SK-N-SH (cell line): Measurements from ENCODE around the gene WRNIP1. TPM values are rescaled to one million over a fixed set of nuclear protein-coding genes. Genes with fewer than 3 reads are reported as not detected.

ENCODE experiments used
- CTCF ChIA-PET: fragments of 300-600, 350-600 bp; formaldehyde crosslinking; extraction: SDS; loops from one replicate; lab custom pipeline; 2021; lab: Yijun Ruan, JAX
- POLR2A ChIA-PET: fragments of 350-600 bp; sonication (Branson Sonifier 250); formaldehyde crosslinking; extraction: SDS; loops from one replicate; lab custom pipeline; 2020; ENCODE audit warnings: antibody characterized with exemption, inconsistent platforms; lab: Yijun Ruan, JAX
- DNase-seq: peaks from one replicate; pipeline ENCODE4 v3.0.0; 2012
- H2AFZ ChIP-seq: fragments of 200-600 bp; sonication (generic); 2 replicates; pipeline ENCODE4 v1.8.1; 2016; ENCODE audit warnings: antibody characterized with exemption, mild to moderate bottlenecking, low read depth
- H3F3A ChIP-seq: fragments of 200-600 bp; sonication (generic); replicated peaks from 2 replicates; pipeline ENCODE3; 2016; ENCODE audit warnings: antibody characterized with exemption, mild to moderate bottlenecking; ENCODE audit not compliant: insufficient read depth
- H3K27ac ChIP-seq, 2 experiments: fragments of 200-500 bp in 1 of 2; fragments of 200-600 bp in 1 of 2; sonication (Bioruptor generic) in 1 of 2; sonication (generic), shearing (Covaris generic) in 1 of 2; 2 replicates each; pipeline versions ENCODE4 v1.5.1 to v1.6.1; 2014 to 2016; ENCODE audit warnings: low read depth in 2 of 2, inconsistent platforms in 1 of 2, low read length in 1 of 2, mild to moderate bottlenecking in 1 of 2, mixed read lengths in 1 of 2
- H3K27me3 ChIP-seq: fragments of 200-600 bp; sonication (generic), shearing (Covaris generic); 2 replicates; pipeline ENCODE4 v1.6.1; 2016; ENCODE audit warnings: mixed run types; ENCODE audit not compliant: insufficient read depth
- H3K36me3 ChIP-seq, 2 experiments: fragments of 200-500 bp in 1 of 2; fragments of 200-600 bp in 1 of 2; sonication (Bioruptor generic) in 1 of 2; sonication (generic) in 1 of 2; replicated peaks in 1 of 2; 2 replicates each; pipeline versions ENCODE3 to v1.5.1; 2014 to 2016; ENCODE audit warnings: low read length in 1 of 2, mild to moderate bottlenecking in 1 of 2; ENCODE audit not compliant: insufficient read depth in 2 of 2, control insufficient read depth in 1 of 2
- H3K4me1 ChIP-seq, 2 experiments: fragments of 200-500 bp in 1 of 2; fragments of 200-600 bp in 1 of 2; sonication (Bioruptor generic) in 1 of 2; sonication (generic), shearing (Covaris generic) in 1 of 2; 2 replicates each; pipeline versions ENCODE4 v1.5.1 to v1.6.1; 2014 to 2016; ENCODE audit warnings: low read depth in 1 of 2, low read length in 1 of 2, mixed run types in 1 of 2; ENCODE audit not compliant: insufficient read depth in 2 of 2, control insufficient read depth in 1 of 2
- H3K4me2 ChIP-seq: fragments of 200-600 bp; sonication (generic), shearing (Covaris generic); 2 replicates; pipeline ENCODE4 v1.6.1; 2017; ENCODE audit warnings: mixed run types
- H3K4me3 ChIP-seq, 2 experiments: fragments of 200-500 bp in 1 of 2; fragments of 200-600 bp in 1 of 2; sonication (Bioruptor generic) in 1 of 2; sonication (generic), shearing (Covaris generic) in 1 of 2; 2 replicates each; pipeline versions ENCODE4 v1.5.1 to v1.8.1; 2014 to 2016; ENCODE audit warnings: low read depth in 2 of 2, inconsistent platforms in 1 of 2, low read length in 1 of 2, mild to moderate bottlenecking in 1 of 2, mixed read lengths in 1 of 2, moderate library complexity in 1 of 2
- H3K79me2 ChIP-seq: fragments of 200-600 bp; sonication (generic); 2 replicates; pipeline ENCODE4 v1.8.1; 2017; ENCODE audit warnings: mild to moderate bottlenecking; ENCODE audit not compliant: insufficient read depth
- H3K9ac ChIP-seq: fragments of 200-600 bp; sonication (generic); 2 replicates; pipeline ENCODE4 v1.6.1; 2017; ENCODE audit warnings: mixed run types
- H3K9me2 ChIP-seq: fragments of 200-600 bp; sonication (generic); 2 replicates; pipeline ENCODE4 v1.6.1; 2017; ENCODE audit warnings: mixed run types
- H3K9me3 ChIP-seq: fragments of 200-600 bp; sonication (generic); 2 replicates; pipeline ENCODE4 v1.6.1; 2017; ENCODE audit warnings: mixed run types, mild to moderate bottlenecking, moderate library complexity
- H4K20me1 ChIP-seq: fragments of 200-600 bp; sonication (generic); 2 replicates; pipeline ENCODE4 v1.6.1; 2017; ENCODE audit warnings: mild to moderate bottlenecking, mixed run types; ENCODE audit not compliant: insufficient read depth
- ELF1 ChIP-seq: IDR thresholded peaks from 2 replicates; pipeline ENCODE4 v1.4.0; 2012
- EZH2phosphoT487 ChIP-seq: fragments of 200-600 bp; sonication (generic); IDR thresholded peaks from 2 replicates; pipeline ENCODE4 v1.6.1; 2017; ENCODE audit warnings: low read depth, mixed run types, mild to moderate bottlenecking, antibody characterized with exemption, moderate library complexity, borderline replicate concordance
- FOSL2 ChIP-seq: IDR thresholded peaks from 2 replicates; pipeline ENCODE4 v1.4.0; 2012; ENCODE audit warnings: low read depth, mild to moderate bottlenecking, moderate library complexity, borderline replicate concordance
- FOXM1 ChIP-seq: IDR thresholded peaks from 2 replicates; pipeline ENCODE4 v1.4.0; 2012; ENCODE audit warnings: low read depth, mild to moderate bottlenecking
- GABPA ChIP-seq: IDR thresholded peaks from 2 replicates; pipeline ENCODE4 v1.4.0; 2012; ENCODE audit warnings: low read depth, mild to moderate bottlenecking
- GATA2 ChIP-seq: sonication (generic); formaldehyde crosslinking; IDR thresholded peaks from 2 replicates; pipeline ENCODE4 v1.5.0; 2020; ENCODE audit warnings: mild to moderate bottlenecking, missing genetic modification reagents
- IRF3 ChIP-seq: fragments of 150-350 bp; IDR thresholded peaks from 2 replicates; pipeline ENCODE4 v1.6.1; 2016; ENCODE audit warnings: mild to moderate bottlenecking, low read depth, low read length
- JUND ChIP-seq: IDR thresholded peaks from 2 replicates; pipeline ENCODE4 v1.4.0; 2012
- MEF2A ChIP-seq: IDR thresholded peaks from 2 replicates; pipeline ENCODE4 v1.4.0; 2012; ENCODE audit warnings: low read depth, borderline replicate concordance
- NRF1 ChIP-seq: IDR thresholded peaks from 2 replicates; pipeline ENCODE4 v1.6.1; 2012; ENCODE audit warnings: low read depth, mild to moderate bottlenecking, low read length
- RAD21 ChIP-seq: IDR thresholded peaks from 2 replicates; pipeline ENCODE4 v1.6.1; 2012; ENCODE audit warnings: mild to moderate bottlenecking, low read length
- RFX5 ChIP-seq: IDR thresholded peaks from 2 replicates; pipeline ENCODE4 v1.6.1; 2012; ENCODE audit warnings: mild to moderate bottlenecking, improper control_type of control experiment, low read length
- SIN3A ChIP-seq: IDR thresholded peaks from 2 replicates; pipeline ENCODE4 v1.6.1; 2012; ENCODE audit warnings: low read depth, mild to moderate bottlenecking, low read length, moderate library complexity, borderline replicate concordance
- USF1 ChIP-seq: IDR thresholded peaks from 2 replicates; pipeline ENCODE4 v1.4.0; 2012; ENCODE audit warnings: low read depth, borderline replicate concordance
- ZBTB33 ChIP-seq: IDR thresholded peaks from 2 replicates; pipeline ENCODE4 v1.4.0; 2012; ENCODE audit warnings: low read depth, borderline replicate concordance
- WGBS: methylation state at CpG from one replicate; pipeline ENCODE4 v1.1.6; 2017; ENCODE audit warnings: low lambda C conversion rate; 5-methylcytosine and 5-hydroxymethylcytosine counted together
- polyA plus RNA-seq, 3 experiments: library from polyadenylated mRNA; depleted of rRNA; stranded (reverse); fragments of >200 nt; gene quantifications; 2 replicates each; pipeline ENCODE4 v1.2.3, GENCODE V29; 2012

Gene WRNIP1
- polyA plus RNA-seq, 1 of the 3 experiments (the other 2 are of a cell fraction): 47.5 TPM

GRCh38 chr6:2818593-2818992 lies 53.4 kb downstream of the WRNIP1 start:
- CTCF ChIA-PET: interaction anchor here (1.0 to 1.6 kb wide), 5 partner anchors 9 to 79 kb away, joined by 3 to 8 read pairs (median 4); no protein-coding TSS in a partner anchor
- no peaks in the 10 kb centered on the region; the same call in 1 of the 2 replicates for H3K9me3 ChIP-seq
- no peaks in the 10 kb centered on the region for H3F3A ChIP-seq
- H3K36me3 ChIP-seq: no peaks in the 10 kb centered on the region
- H3K9me2 ChIP-seq: no peaks in the 10 kb centered on the region
- DNase-seq: no peak
- no peak overlapping the region for H3K4me3 ChIP-seq
- no peaks in the 10 kb centered on the region for H4K20me1 ChIP-seq
- H3K27me3 ChIP-seq: no peaks in the 10 kb centered on the region
- H2AFZ ChIP-seq: no peak overlapping the region
- TF ChIP-seq FOXM1 (no peak), RFX5 (no peak), ZBTB33 (no peak), JUND (no peak)
- TF ChIP-seq, all 33 proteins: peak for 0
- Histone ChIP-seq H3K4me2 (peak overlapping the region; percentile 34; the same call in 1 of the 2 replicates), H3K79me2 (no peaks in the 10 kb centered on the region), H3K4me1 (no peaks in the 10 kb centered on the region; a peak in 2 of 4 replicates), H3K27ac (peak overlapping the region; percentile 70 to 71; a peak in 3 of 4 replicates), H3K9ac (peak overlapping the region; percentile 25; the same call in 1 of the 2 replicates)
- POLR2A ChIA-PET: no interaction called here
- WGBS: 89% methylated on average over 3 of the region's 3 CpGs

GRCh38 chr6:2819115-2819514 lies 53.9 kb downstream of the WRNIP1 start:
- Histone ChIP-seq H3K9me3 (no peaks in the 10 kb centered on the region; the same call in 1 of the 2 replicates), H3K27ac (peak overlapping the region in 1 of 2 experiments; percentile 70; a peak in 1 of 4 replicates), H3K9me2 (no peaks in the 10 kb centered on the region), H4K20me1 (no peaks in the 10 kb centered on the region), H3K4me3 (no peak overlapping the region), H3K27me3 (no peaks in the 10 kb centered on the region), H3K9ac (no peak overlapping the region), H3F3A (no peaks in the 10 kb centered on the region), H3K79me2 (no peaks in the 10 kb centered on the region), H2AFZ (no peak overlapping the region), H3K36me3 (no peaks in the 10 kb centered on the region), H3K4me2 (no peak overlapping the region), H3K4me1 (no peaks in the 10 kb centered on the region; a peak in 2 of 4 replicates)
- ChIA-PET CTCF (interaction anchor here (1.0 to 1.6 kb wide), 5 partner anchors 9 to 28 kb away, joined by 3 to 8 read pairs (median 4); no protein-coding TSS in a partner anchor), POLR2A (no interaction called here)
- WGBS: 85% methylated on average over 5 of the region's 5 CpGs
- no peak for TF ChIP-seq USF1
- DNase-seq: no peak

GRCh38 chr6:2819978-2820377 lies 54.8 kb downstream of the WRNIP1 start:
- CTCF ChIA-PET: interaction anchor here (0.6 to 1.4 kb wide), 2 partner anchors 9 to 154 kb away, joined by 3 read pairs; no protein-coding TSS in a partner anchor
- Histone ChIP-seq H3K79me2 (no peaks in the 10 kb centered on the region), H3K9me2 (no peaks in the 10 kb centered on the region), H3K4me1 (no peaks in the 10 kb centered on the region; a peak in 2 of 4 replicates), H3F3A (no peaks in the 10 kb centered on the region), H3K4me2 (no peak overlapping the region), H3K9me3 (no peaks in the 10 kb centered on the region; the same call in 1 of the 2 replicates), H3K9ac (no peak overlapping the region), H2AFZ (no peak overlapping the region), H3K36me3 (no peaks in the 10 kb centered on the region), H3K4me3 (no peak overlapping the region), H4K20me1 (no peaks in the 10 kb centered on the region), H3K27ac (no peak overlapping the region), H3K27me3 (no peaks in the 10 kb centered on the region)
- POLR2A ChIA-PET: no interaction called here
- no peak for DNase-seq
- WGBS: 82% methylated on average over 7 of the region's 7 CpGs
- no peak for TF ChIP-seq ELF1
- no peak for TF ChIP-seq GABPA
- no peak for TF ChIP-seq ZBTB33
- no peak for TF ChIP-seq MEF2A
- TF ChIP-seq EZH2phosphoT487: no peak
- no peak for TF ChIP-seq NRF1
- no peak for TF ChIP-seq SIN3A
- TF ChIP-seq RAD21: no peak
- no peak for TF ChIP-seq GATA2 (CRISPR knock-in tag)
- no peak for TF ChIP-seq IRF3
- TF ChIP-seq FOSL2: no peak
- TF ChIP-seq USF1: no peak
